Left lung (tissue), 10 donors: ENCODE results near the gene DUSP16. TPM values are rescaled to one million over a fixed set of nuclear protein-coding genes. Genes with fewer than 3 reads are reported as not detected.

ENCODE experiments used
- ATAC-seq: fragments of 200-7000 bp; cut with Tn5 transposase; one replicate; pipeline ENCODE4 v1.9.1; 2020; ENCODE audit warnings: moderate library complexity
- DNase-seq, 4 donors: peaks; one replicate each; pipeline ENCODE4 v3.0.0-alpha.2; 2013 to 2020
- H3K27ac ChIP-seq, 2 donors: fragments of 200-600 bp; sonication (generic) in 1 of 2; one replicate each; pipeline versions ENCODE4 v1.5.0 to v1.8.0; 2020 to 2021
- H3K27me3 ChIP-seq, 2 donors: fragments of 200-600 bp; sonication (generic) in 1 of 2; one replicate each; pipeline versions ENCODE4 v1.5.0 to v1.8.0; 2020 to 2021
- H3K36me3 ChIP-seq, 2 donors: fragments of 200-600 bp; sonication (generic) in 1 of 2; one replicate each; pipeline versions ENCODE4 v1.5.0 to v1.8.0; 2020 to 2021
- H3K4me1 ChIP-seq, 2 donors: fragments of 200-600 bp; one replicate each; pipeline ENCODE4 v1.8.0; 2021
- H3K4me3 ChIP-seq, 2 donors: fragments of 200-600 bp; sonication (generic) in 1 of 2; one replicate each; pipeline versions ENCODE4 v1.5.0 to v1.8.0; 2020 to 2021; ENCODE audit warnings: mild to moderate bottlenecking in 1 of 2
- H3K9me3 ChIP-seq, 2 donors: fragments of 200-600 bp; sonication (generic) in 1 of 2; one replicate each; pipeline versions ENCODE4 v1.5.0 to v1.8.0; 2020 to 2021
- intact Hi-C, 2 donors: fragments of 100-400 bp; cut with DNase I; formaldehyde crosslinking; loops; one replicate each; pipeline versions ENCODE4 v1.11.2 to v1.14.2; 2022
- polyA plus RNA-seq, 6 donors: library from polyadenylated mRNA; unstranded; fragments of 120-200 nt; gene quantifications; one replicate each; pipeline ENCODE4 v1.2.1, GENCODE V29; 2013; ENCODE audit not compliant: insufficient read length in 6 of 6
- total RNA-seq, 2 donors: library from RNA; stranded (reverse); fragmentation: NEBNext Ultra II Directional; extraction: Animal tissue kit (Norgen Biotek cat#: 25700); gene quantifications; one replicate each; pipeline ENCODE4 v1.2.1, GENCODE V29; 2021
- TF ChIP-seq, protein P1 (sequence below), 2 donors: fragments of 200-600 bp; sonication (generic) in 1 of 2; IDR thresholded peaks; one replicate each; pipeline versions ENCODE4 v1.5.0 to v1.8.0; 2021; ENCODE audit warnings: antibody characterized with exemption in 2 of 2
- donor health status: DM: no; HTN: yes; CAD: no.
- donor health status: DM: no; HTN: no; CAD: no.

DUSP16 gene
- total and polyA plus RNA-seq, 8 donors = 31.7 to 45.6 (median 35.5) TPM

DNA sequence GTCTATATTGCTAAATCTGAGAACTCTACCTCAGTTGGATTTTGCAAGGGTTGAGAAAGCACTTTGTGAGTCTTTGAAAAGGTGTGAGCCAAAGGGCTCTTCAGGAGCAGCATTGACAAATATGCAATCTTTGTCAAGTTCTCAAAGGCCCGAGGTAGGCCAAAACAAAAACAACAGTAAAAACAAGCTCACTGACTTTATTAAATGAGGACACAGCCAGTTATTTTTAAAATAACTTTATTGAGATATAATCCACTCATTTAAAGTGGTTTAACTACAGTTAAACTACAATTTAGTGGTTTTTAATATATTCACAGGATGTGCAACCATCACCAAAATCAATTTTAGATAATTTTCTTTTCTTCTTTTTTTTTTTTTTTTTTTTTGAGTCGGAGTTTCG is 47.0 kb upstream of the DUSP16 start:
- H3K4me1 ChIP-seq = peaks cover 0 to 33% of the 10 kb centered on the region in 2 donors
- TF ChIP-seq, protein P1, sequence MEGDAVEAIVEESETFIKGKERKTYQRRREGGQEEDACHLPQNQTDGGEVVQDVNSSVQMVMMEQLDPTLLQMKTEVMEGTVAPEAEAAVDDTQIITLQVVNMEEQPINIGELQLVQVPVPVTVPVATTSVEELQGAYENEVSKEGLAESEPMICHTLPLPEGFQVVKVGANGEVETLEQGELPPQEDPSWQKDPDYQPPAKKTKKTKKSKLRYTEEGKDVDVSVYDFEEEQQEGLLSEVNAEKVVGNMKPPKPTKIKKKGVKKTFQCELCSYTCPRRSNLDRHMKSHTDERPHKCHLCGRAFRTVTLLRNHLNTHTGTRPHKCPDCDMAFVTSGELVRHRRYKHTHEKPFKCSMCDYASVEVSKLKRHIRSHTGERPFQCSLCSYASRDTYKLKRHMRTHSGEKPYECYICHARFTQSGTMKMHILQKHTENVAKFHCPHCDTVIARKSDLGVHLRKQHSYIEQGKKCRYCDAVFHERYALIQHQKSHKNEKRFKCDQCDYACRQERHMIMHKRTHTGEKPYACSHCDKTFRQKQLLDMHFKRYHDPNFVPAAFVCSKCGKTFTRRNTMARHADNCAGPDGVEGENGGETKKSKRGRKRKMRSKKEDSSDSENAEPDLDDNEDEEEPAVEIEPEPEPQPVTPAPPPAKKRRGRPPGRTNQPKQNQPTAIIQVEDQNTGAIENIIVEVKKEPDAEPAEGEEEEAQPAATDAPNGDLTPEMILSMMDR (IDR thresholded peaks at IDR 0.05) = no peak
- intact Hi-C loops = no loop called here
- no peak for ATAC-seq
- H3K27me3 ChIP-seq = no peaks in the 10 kb centered on the region
- no peak overlapping the region for H3K27ac ChIP-seq
- DNase-seq = no peak
- no peaks in the 10 kb centered on the region for H3K36me3 ChIP-seq
- H3K4me3 ChIP-seq = no peak overlapping the region
- no peaks in the 10 kb centered on the region for H3K9me3 ChIP-seq

DNA sequence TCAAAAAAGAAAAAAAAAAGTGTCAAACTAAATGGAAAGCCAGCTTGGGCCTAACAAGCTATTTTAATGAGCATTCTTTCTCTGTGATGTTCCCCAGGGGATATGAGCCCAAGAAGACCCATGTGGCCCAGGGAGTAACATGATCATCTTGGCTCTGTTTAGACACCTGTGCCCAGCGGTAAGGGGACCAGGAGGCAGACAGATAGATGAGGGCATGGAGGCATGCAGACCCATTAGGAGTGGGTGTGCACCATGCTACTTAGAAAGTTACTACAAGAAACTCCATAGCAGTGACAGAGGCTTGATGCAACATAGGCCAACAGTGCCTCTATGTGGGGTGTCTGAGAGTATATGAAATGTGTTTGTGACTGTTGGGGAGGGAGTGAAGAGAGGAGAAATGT is 45.9 kb upstream of the DUSP16 start:
- no peaks in the 10 kb centered on the region for H3K9me3 ChIP-seq
- H3K4me1 ChIP-seq = peaks cover 0 to 21% of the 10 kb centered on the region in 2 donors
- DNase-seq (no peak), ATAC-seq (no peak)
- H3K27me3 ChIP-seq = no peaks in the 10 kb centered on the region
- intact Hi-C loops = no loop called here
- TF ChIP-seq, protein P1 (IDR thresholded peaks at IDR 0.05) = no peak
- no peaks in the 10 kb centered on the region for H3K36me3 ChIP-seq
- H3K4me3 ChIP-seq = no peak overlapping the region
- no peak overlapping the region for H3K27ac ChIP-seq

DNA sequence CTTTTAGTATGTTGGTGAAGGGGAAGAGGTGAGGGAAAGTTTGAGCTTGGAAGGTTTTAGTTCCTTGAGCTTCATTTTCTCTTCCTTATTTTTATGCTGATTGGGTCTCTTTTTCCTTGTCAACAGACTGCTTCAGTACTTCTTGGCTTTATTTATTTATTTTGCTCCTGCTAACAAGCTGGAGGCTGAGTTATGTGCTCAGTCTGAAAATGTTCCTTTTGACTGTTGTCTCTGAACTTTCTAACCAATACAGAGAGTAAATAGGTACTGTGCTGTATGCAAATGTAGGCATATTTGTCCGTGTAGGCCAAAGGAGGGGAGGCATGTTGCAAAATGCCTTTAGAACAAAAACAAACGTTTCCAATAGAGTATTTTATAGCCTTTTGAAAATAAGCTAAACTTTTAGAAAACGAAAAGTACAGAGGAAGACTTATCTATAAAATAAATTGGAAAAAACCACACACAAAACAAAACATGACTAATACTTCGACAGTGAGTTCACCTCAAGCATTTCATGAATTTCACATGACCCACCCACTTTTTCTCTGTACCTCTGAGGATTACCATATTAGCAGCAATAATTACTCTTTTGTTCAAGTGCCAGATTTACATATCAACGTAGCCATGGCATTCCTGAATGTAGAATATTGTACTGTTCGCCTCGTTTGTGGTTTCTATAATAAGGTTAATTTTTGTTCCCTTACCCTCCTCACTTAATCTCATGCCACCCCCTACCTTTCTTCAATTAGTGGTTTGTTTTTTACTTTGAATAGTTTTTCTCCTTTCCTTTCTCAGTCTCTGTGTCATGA is 44.3 kb upstream of the DUSP16 start:
- Histone ChIP-seq H3K36me3 (no peaks in the 10 kb centered on the region), H3K4me3 (no peak overlapping the region), H3K4me1 (peaks cover 0 to 9% of the 10 kb centered on the region in 2 donors), H3K27me3 (no peaks in the 10 kb centered on the region), H3K27ac (peak overlapping the region in 1 of 2 donors; percentile 50), H3K9me3 (no peaks in the 10 kb centered on the region)
- DNase-seq = no peak
- intact Hi-C loops = no loop called here
- TF ChIP-seq, protein P1 (IDR thresholded peaks at IDR 0.05) = no peak
- ATAC-seq = no peak

DNA sequence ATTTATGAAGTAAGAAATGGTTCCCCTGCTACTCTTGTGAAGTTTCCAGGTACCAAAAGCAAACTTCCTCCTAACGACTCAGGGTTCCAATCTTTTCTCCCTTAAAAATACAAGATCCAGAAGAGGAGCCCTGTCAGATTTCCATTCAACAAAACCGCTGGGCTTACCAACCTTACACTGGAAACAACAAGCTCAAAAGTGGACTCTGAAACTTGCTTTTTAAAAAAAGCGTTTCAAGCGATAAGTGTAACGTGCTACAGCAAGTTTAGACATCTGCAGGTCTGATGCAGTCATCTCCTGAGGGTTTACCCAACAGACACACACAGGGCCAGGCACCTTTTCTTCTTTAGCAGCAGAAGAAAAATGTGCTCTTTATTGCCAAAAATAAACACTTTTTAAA is 42.1 kb upstream of the DUSP16 start:
- TF ChIP-seq, protein P1 (IDR thresholded peaks at IDR 0.05) = no peak
- H3K36me3 ChIP-seq = no peaks in the 10 kb centered on the region
- intact Hi-C loops = no loop called here
- H3K27ac ChIP-seq = no peak overlapping the region
- no peak overlapping the region for H3K4me3 ChIP-seq
- ATAC-seq = no peak
- H3K9me3 ChIP-seq = no peaks in the 10 kb centered on the region
- H3K4me1 ChIP-seq = no peaks in the 10 kb centered on the region
- no peaks in the 10 kb centered on the region for H3K27me3 ChIP-seq
- DNase-seq = no peak

DNA sequence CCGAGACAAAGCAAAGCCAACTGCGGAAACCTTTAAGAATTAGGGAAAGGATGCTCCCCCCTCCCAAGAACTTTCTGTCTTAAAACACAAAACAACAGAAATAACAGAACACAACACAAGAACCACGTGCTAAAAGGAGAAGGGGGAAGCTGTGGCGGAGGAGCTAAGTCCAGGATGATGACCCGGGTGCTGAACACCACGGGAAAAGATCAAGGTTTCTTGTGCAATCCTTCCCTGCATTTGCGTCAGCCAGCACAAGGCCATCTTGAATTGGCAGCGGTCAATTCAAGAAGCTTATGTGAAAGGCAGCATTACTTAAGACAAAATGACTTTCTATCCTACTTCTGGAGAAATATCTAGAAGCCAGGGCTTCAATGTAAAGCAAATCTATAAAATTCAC is 38.0 kb upstream of the DUSP16 start:
- H3K36me3 ChIP-seq = no peaks in the 10 kb centered on the region
- no peak overlapping the region for H3K27ac ChIP-seq
- intact Hi-C loops = no loop called here
- no peaks in the 10 kb centered on the region for H3K27me3 ChIP-seq
- DNase-seq = peak in 1 of 4 donors; percentile 69
- H3K4me3 ChIP-seq = no peak overlapping the region
- no peaks in the 10 kb centered on the region for H3K9me3 ChIP-seq
- no peaks in the 10 kb centered on the region for H3K4me1 ChIP-seq
- ATAC-seq = peak; percentile 69
- TF ChIP-seq, protein P1 (IDR thresholded peaks at IDR 0.05) = no peak
